Ishikawa (cell line): ENCODE measurements around the gene USP6NL.

Experiments used
- EP300 ChIP-seq: IDR thresholded peaks from 2 replicates; pipeline ENCODE4 v1.6.1; 2012; ENCODE audit warnings: borderline replicate concordance
- FOXM1 ChIP-seq: IDR thresholded peaks from 2 replicates; pipeline ENCODE4 v1.6.1; 2012; ENCODE audit warnings: low read depth, borderline replicate concordance
- NFIC ChIP-seq: IDR thresholded peaks from 2 replicates; pipeline ENCODE4 v1.6.1; 2012
- RAD21 ChIP-seq: IDR thresholded peaks from 2 replicates; pipeline ENCODE4 v1.6.1; 2012; ENCODE audit warnings: low read depth
- REST ChIP-seq: IDR thresholded peaks from 2 replicates; pipeline ENCODE4 v1.6.1; 2012; ENCODE audit warnings: low read depth, mild to moderate bottlenecking
- TAF1 ChIP-seq: IDR thresholded peaks from 2 replicates; pipeline ENCODE4 v1.6.1; 2012; ENCODE audit warnings: low read depth, mild to moderate bottlenecking
- TEAD4 ChIP-seq: IDR thresholded peaks from 2 replicates; pipeline ENCODE4 v1.6.1; 2012
- YY1 ChIP-seq: IDR thresholded peaks from 2 replicates; pipeline ENCODE4 v1.6.1; 2012; ENCODE audit warnings: low read depth
- ZBTB7A ChIP-seq: IDR thresholded peaks from 2 replicates; pipeline ENCODE4 v1.6.1; 2012; ENCODE audit warnings: low read depth

GRCh38 chr10:11601670-11602069 lies 9.8 kb downstream of the USP6NL start:
- TF ChIP-seq FOXM1 (no peak), NFIC (no peak), REST (no peak), TEAD4 (no peak), RAD21 (no peak), EP300 (no peak), ZBTB7A (no peak), TAF1 (no peak), YY1 (no peak)
